Spleen (tissue), 13 donors: ENCODE results near the gene CIZ1. TPM values are rescaled to one million over a fixed set of nuclear protein-coding genes. Genes with fewer than 3 reads are reported as not detected.

Source experiments
- DNase-seq: peaks from one replicate; pipeline ENCODE4 v3.0.0-alpha.2; 2020
- H3K27ac ChIP-seq, 8 donors: fragments of 200-600 bp; sonication (generic) in 7 of 8; 1 replicate in 4 of 8; 2 replicates in 4 of 8; pipeline versions ENCODE4 v1.5.0 to v1.8.0; 2016 to 2021; ENCODE audit warnings: inconsistent platforms in 4 of 8, mild to moderate bottlenecking in 4 of 8, moderate library complexity in 1 of 8
- H3K27me3 ChIP-seq, 7 donors: fragments of 200-600 bp; sonication (generic) in 6 of 7; replicated peaks in 1 of 7; 1 replicate in 4 of 7; 2 replicates in 3 of 7; pipeline versions ENCODE4 v1.5.0 to v1.8.0; 2016 to 2021; ENCODE audit warnings: inconsistent platforms in 3 of 7, mild to moderate bottlenecking in 1 of 7
- H3K36me3 ChIP-seq, 6 donors: fragments of 200-600 bp; sonication (generic) in 5 of 6; 1 replicate in 4 of 6; 2 replicates in 2 of 6; pipeline versions ENCODE4 v1.5.0 to v1.8.0; 2016 to 2021; ENCODE audit warnings: inconsistent platforms in 2 of 6
- H3K4me1 ChIP-seq, 6 donors: fragments of 200-600 bp; sonication (generic) in 5 of 6; 1 replicate in 3 of 6; 2 replicates in 3 of 6; pipeline versions ENCODE4 v1.5.0 to v1.8.0; 2016 to 2021; ENCODE audit warnings: inconsistent platforms in 3 of 6
- H3K4me3 ChIP-seq, 8 donors: fragments of 200-600 bp; sonication (generic) in 7 of 8; 1 replicate in 4 of 8; 2 replicates in 4 of 8; pipeline versions ENCODE4 v1.5.0 to v1.8.0; 2016 to 2021; ENCODE audit warnings: inconsistent platforms in 4 of 8, mild to moderate bottlenecking in 4 of 8, moderate library complexity in 2 of 8
- H3K9me3 ChIP-seq, 8 donors: fragments of 200-600 bp; sonication (generic) in 7 of 8; 1 replicate in 4 of 8; 2 replicates in 4 of 8; pipeline versions ENCODE4 v1.5.0 to v1.8.0; 2016 to 2021; ENCODE audit warnings: inconsistent platforms in 4 of 8
- POLR2A ChIP-seq, 3 donors: fragments of 450-650 bp; IDR thresholded peaks; one replicate each; pipeline ENCODE4 v1.5.1; 2017; ENCODE audit warnings: antibody characterized with exemption in 3 of 3, mild to moderate bottlenecking in 1 of 3
- POLR2AphosphoS5 ChIP-seq, 3 donors: sonication (generic); formaldehyde crosslinking; IDR thresholded peaks; one replicate each; pipeline ENCODE4 v1.5.1; 2017; ENCODE audit warnings: antibody characterized with exemption in 3 of 3
- WGBS, 5 donors: extraction: QIAGEN DNeasy Blood & Tissue Kit in 3 of 5; methylation state at CpG; one replicate each; pipeline versions ENCODE4 v1.1.5 to v1.1.7; 2013 to 2018; 5-methylcytosine and 5-hydroxymethylcytosine counted together
- intact Hi-C: fragments of 100-400 bp; cut with DNase I; formaldehyde crosslinking; loops from one replicate; pipeline ENCODE4 v1.15.0; 2023; ENCODE audit warnings: low total_unique reads
- long read RNA-seq, 2 donors: transcript quantifications; one replicate each; lab custom pipeline, GENCODE V29; 2026
- polyA plus RNA-seq, 3 donors: library from polyadenylated mRNA; stranded (reverse); fragments of 200-250 nt; gene quantifications; one replicate each; pipeline ENCODE4 v1.2.1, GENCODE V29; 2013
- total RNA-seq, 7 donors: library from RNA; depleted of rRNA in 3 of 7; stranded (reverse); fragments of >200 nt in 3 of 7; fragmentation: NEBNext Ultra II Directional in 4 of 7; extraction: Animal tissue kit (Norgen Biotek cat#: 25700) in 4 of 7; gene quantifications; one replicate each; pipeline versions ENCODE4 v1.1.0 to v1.2.1, GENCODE V29; 2016 to 2021
- TF ChIP-seq, protein P1 (sequence below), 11 experiments: fragments of 200-600 bp in 7 of 11; fragments of 450-650 bp in 4 of 11; sonication (generic) in 4 of 11; IDR thresholded peaks in 8 of 11; conservative IDR thresholded peaks in 3 of 11; 1 replicate in 7 of 11; 2 replicates in 4 of 11; pipeline versions ENCODE4 v1.4.0 to v1.8.0; 2016 to 2021; ENCODE audit warnings: antibody characterized with exemption in 11 of 11, inconsistent platforms in 4 of 11, mild to moderate bottlenecking in 1 of 11
- donor health status: healthy with polysubstance abuse.
- donor health status: DM: no; HTN: no; CAD: no; lungs with moderate emphysema.
- donor health status: DM: no; HTN: no; CAD: no.
- donor health status: Bipolar disorder and iron deficiency.
- donor health status: healthy.
- donor health status: DM: no; HTN: no; CAD: no.
- donor health status: DM: yes; HTN: yes; CAD: no.

The CIZ1 gene, protein sequence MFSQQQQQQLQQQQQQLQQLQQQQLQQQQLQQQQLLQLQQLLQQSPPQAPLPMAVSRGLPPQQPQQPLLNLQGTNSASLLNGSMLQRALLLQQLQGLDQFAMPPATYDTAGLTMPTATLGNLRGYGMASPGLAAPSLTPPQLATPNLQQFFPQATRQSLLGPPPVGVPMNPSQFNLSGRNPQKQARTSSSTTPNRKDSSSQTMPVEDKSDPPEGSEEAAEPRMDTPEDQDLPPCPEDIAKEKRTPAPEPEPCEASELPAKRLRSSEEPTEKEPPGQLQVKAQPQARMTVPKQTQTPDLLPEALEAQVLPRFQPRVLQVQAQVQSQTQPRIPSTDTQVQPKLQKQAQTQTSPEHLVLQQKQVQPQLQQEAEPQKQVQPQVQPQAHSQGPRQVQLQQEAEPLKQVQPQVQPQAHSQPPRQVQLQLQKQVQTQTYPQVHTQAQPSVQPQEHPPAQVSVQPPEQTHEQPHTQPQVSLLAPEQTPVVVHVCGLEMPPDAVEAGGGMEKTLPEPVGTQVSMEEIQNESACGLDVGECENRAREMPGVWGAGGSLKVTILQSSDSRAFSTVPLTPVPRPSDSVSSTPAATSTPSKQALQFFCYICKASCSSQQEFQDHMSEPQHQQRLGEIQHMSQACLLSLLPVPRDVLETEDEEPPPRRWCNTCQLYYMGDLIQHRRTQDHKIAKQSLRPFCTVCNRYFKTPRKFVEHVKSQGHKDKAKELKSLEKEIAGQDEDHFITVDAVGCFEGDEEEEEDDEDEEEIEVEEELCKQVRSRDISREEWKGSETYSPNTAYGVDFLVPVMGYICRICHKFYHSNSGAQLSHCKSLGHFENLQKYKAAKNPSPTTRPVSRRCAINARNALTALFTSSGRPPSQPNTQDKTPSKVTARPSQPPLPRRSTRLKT
- total RNA-seq: 10 to 100 TPM; 61.9 to 98.2 (median 89.2) TPM
- 10 to 100 TPM; 24.7 to 50.0 (median 34.5) TPM for polyA plus RNA-seq
- long read RNA-seq, donor 1, partial matches to known transcripts: 7 of 13 reads
- long read RNA-seq, donor 1, other reads (novel, unspliced or antisense): 0 of 13 reads
- long read RNA-seq, donor 2, partial matches to known transcripts: 7 of 15 reads
- long read RNA-seq, donor 2, other reads (novel, unspliced or antisense): 0 of 15 reads

DNA sequence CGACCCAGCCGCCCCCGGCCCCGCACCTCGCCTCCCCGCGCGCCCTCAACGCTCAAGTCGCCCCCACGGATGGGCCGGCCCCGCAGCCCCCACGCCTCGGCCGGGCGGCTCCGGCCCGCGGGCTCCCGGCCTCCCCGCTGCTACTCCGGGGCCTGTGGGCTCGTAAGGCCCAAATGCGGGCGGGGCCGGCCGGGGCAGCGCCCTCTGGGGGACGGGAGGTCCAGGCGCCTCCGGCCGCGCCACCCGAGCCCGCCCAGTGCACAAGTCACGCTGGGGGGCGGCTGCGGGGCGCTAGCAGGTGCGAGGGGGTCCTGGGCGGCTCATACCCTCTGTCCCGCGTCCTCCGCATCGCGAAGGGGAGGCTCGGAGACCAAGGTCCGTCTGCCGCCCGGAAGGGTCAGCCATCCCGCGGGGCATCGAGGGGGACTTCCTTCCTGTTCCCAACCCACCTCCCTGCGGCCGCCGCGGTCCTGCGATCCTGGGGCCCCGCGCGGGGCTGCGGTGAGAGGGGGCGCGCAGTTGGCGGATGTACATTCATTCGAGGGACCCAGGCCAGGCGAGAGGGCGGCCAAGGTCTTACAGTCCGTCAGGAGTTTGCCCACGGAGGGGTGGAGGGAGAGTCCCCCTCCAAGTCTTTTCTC is at the start of gene CIZ1:
Gene CIZ1 (minus strand): TSS at position 167 of the 641 bp plus-strand sequence. CDS start 715 bp downstream, outside the sequence.
- Histone ChIP-seq H3K27ac (peak within 1 kb of the TSS; percentile 80 to 94 (median 88)), H3K9me3 (no peaks in the 10 kb centered on the region), H3K4me1 (peaks cover 16 to 58% (median 33%) of the 10 kb centered on the region in 6 donors), H3K36me3 (peaks cover 0 to 38% (median 23%) of the 10 kb centered on the region in 6 donors), H3K27me3 (no peaks in the 10 kb centered on the region), H3K4me3 (peak within 1 kb of the TSS; percentile 45 to 93 (median 74))
- intact Hi-C loops: no loop called here
- WGBS, 5 donors: 0 to 2% (median 1%) methylated on average over 34 to 71 of the region's 71 CpGs
- TF ChIP-seq POLR2A (IDR thresholded peaks at IDR 0.05): peak in 1 of 3 donors; percentile 37
- TF ChIP-seq, protein P1, sequence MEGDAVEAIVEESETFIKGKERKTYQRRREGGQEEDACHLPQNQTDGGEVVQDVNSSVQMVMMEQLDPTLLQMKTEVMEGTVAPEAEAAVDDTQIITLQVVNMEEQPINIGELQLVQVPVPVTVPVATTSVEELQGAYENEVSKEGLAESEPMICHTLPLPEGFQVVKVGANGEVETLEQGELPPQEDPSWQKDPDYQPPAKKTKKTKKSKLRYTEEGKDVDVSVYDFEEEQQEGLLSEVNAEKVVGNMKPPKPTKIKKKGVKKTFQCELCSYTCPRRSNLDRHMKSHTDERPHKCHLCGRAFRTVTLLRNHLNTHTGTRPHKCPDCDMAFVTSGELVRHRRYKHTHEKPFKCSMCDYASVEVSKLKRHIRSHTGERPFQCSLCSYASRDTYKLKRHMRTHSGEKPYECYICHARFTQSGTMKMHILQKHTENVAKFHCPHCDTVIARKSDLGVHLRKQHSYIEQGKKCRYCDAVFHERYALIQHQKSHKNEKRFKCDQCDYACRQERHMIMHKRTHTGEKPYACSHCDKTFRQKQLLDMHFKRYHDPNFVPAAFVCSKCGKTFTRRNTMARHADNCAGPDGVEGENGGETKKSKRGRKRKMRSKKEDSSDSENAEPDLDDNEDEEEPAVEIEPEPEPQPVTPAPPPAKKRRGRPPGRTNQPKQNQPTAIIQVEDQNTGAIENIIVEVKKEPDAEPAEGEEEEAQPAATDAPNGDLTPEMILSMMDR (IDR thresholded peaks at IDR 0.05 in 8 of 11, conservative IDR thresholded peaks at IDR 0.05 in 3 of 11): peak; percentile 41 to 95 (median 86)
- TF ChIP-seq POLR2AphosphoS5 (IDR thresholded peaks at IDR 0.05): peak; percentile 60 to 80 (median 77)
- DNase-seq: peak; percentile 97

DNA sequence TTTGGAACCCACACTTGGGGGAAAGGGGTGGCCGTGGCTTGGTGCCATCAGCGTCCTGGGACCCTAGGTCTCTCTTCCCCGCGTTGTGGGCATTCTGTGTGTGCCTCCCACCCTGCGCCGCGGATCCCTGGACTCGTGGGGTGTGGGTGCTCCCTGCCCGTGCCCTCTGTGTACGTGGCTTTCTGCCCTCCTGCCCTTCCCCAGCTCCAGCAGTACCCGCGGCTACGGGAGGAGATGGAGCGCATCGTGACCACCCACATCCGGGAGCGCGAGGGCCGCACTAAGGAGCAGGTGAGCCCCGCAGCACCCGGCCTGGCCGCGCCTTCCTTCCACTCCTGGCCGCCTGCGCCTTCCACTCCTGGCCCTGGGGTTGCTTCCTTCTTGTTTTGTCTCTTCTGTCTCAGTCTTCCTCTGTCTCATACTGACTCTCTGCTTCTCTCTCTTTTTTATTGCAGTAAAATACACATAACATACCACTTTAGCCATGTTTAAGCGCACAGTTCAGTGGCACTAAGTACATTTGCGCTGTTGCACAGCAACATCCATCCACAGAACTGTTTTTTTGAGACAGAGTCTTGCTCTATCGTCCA is 42.5 kb upstream of the CIZ1 start:
- Histone ChIP-seq H3K36me3 (no peaks in the 10 kb centered on the region), H3K4me1 (no peaks in the 10 kb centered on the region), H3K9me3 (no peaks in the 10 kb centered on the region), H3K27ac (no peak overlapping the region), H3K4me3 (no peak overlapping the region), H3K27me3 (peaks cover 0 to 3% (median 0%) of the 10 kb centered on the region in 7 donors)
- DNase-seq: no peak
- intact Hi-C loops: no loop called here
- WGBS, 5 donors: 79 to 91% (median 86%) methylated on average over 28 of the region's 28 CpGs
- TF ChIP-seq POLR2AphosphoS5 (IDR thresholded peaks at IDR 0.05) (no peak), POLR2A (IDR thresholded peaks at IDR 0.05) (no peak)
- TF ChIP-seq, protein P1 (IDR thresholded peaks at IDR 0.05 in 8 of 11, conservative IDR thresholded peaks at IDR 0.05 in 3 of 11): no peak

DNA sequence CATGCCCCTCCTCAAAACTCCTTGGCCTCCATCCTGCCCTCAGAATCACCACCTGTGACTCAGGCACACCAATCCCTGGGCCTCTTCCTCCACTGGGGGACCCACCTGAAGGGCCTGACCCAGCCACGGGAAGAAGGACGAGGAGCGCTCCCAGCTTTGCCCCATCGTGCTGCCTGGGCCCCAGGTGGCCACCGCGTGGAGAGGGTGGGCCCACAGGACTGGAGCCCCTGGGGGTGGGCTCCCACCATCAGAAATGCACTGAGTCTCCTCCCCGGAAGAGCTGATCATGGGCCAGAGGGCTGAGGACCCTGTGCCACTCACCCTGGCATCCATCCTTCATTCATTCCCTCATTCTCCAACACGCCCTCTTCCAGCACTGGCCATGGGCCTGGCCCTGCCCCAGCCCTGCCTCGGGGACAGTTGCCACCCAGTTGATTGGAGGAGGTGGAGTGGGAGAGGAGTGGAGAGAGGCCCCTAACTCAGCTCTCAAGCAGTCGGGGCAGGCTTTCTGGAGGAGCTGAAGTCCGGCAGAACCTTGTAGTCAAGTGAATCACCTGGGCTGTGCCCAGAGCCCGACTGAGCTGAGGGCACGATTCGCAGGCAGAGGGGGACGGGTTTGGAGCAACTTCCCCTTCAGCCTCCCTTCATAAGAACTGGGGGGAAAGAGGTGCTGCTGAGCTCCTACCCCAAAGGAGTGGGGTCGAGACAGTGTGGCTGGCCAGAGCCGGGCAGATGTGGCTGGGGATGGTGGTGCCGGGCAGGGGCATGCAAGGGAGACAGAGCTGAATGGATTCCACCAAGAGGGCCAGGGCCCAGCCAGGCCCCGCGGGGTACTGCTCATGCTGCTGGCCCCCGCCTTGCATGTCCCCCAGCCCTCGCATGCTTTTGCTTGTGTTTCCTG is 41.4 kb upstream of the CIZ1 start:
- Histone ChIP-seq H3K4me3 (no peak overlapping the region), H3K36me3 (no peaks in the 10 kb centered on the region), H3K27ac (no peak overlapping the region), H3K27me3 (peaks cover 0 to 3% (median 0%) of the 10 kb centered on the region in 7 donors), H3K4me1 (no peaks in the 10 kb centered on the region), H3K9me3 (no peaks in the 10 kb centered on the region)
- 76 to 89% (median 80%) methylated on average over 10 to 22 of the region's 22 CpGs for WGBS, 5 donors
- TF ChIP-seq, protein P1 (IDR thresholded peaks at IDR 0.05 in 8 of 11, conservative IDR thresholded peaks at IDR 0.05 in 3 of 11): no peak
- TF ChIP-seq POLR2AphosphoS5 (IDR thresholded peaks at IDR 0.05): no peak
- TF ChIP-seq POLR2A (IDR thresholded peaks at IDR 0.05): no peak
- intact Hi-C loops: no loop called here
- no peak for DNase-seq
